GM21515 (cell line): ENCODE results near the gene ZNF438.
"Not testable (repeated sequence)": the region's sequence is repeated elsewhere in the genome, so short reads cannot be mapped to it uniquely, and the experiment has no call there.

Experiments
- ATAC-seq: cut with Tn5 transposase; IDR thresholded peaks from one replicate; pipeline ENCODE4 v1.9.1; 2021; ENCODE audit not compliant: unreplicated experiment

The ZNF438 gene

DNA sequence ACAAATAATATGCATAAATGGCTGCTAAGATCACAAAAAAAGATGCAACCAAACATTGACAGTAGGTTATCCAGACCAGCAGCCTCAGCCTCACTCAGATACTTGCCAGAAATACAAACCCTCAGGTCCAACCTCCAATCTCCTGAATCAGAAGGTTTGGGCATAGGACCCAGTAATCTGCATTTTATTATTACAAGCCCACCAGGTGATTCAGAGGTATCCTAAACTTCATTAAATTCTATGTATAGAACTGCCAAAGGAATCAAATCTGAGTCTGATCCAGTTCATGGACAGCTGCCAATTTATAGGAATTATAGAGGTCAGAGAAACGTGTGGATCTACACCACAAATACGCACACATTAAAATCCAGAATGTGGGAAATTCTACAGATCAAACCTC, 41.3 kb downstream of the ZNF438 start:
- ATAC-seq, result no peak

DNA sequence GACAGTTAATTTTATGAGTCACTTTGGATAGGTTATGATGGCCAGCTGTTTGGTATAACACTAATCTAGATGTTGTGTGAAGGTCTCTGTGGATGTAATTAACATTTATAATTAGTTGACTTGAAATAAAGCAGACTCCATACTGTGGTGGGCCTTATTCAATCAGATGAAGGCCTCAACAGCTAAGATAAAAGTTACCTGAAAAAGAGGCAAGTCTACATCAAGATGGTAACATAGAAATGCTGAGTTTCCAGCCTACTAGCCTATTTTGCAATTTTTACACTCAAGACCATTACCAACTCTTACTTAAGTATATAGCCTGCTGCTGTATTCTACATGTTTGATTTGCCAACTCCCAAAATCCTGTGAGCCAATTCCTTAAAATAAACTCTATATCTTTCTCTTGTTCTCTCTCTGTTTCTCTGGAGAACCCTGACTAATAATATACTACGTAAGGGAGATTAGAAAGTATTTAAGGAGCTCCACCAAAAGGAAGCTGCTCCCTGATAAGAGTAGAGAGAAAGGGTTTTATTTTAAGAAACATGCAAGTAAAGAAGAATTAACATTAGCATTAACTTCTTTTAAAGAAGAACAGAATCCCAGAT, 42.7 kb downstream of the ZNF438 start:
- no peak for ATAC-seq

DNA sequence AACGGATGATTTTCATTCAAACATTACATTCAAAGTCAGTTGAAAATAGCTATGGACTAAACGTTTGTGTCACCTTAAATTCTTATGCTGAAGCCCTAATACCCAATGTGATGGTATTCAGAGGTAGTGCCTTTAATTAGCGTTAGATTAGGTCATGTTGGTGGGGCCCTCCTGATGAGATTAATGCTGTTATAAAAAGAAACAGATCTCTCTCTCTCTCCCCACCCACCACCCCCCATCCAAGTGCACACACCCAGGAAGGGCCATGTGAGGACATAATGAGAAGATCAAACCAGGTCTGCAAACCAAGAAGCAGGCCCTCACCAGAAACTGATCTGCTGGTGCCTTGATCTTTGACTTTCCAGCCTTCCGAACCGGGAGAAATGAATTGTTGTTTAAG, 44.2 kb downstream of the ZNF438 start:
- no peak for ATAC-seq

DNA sequence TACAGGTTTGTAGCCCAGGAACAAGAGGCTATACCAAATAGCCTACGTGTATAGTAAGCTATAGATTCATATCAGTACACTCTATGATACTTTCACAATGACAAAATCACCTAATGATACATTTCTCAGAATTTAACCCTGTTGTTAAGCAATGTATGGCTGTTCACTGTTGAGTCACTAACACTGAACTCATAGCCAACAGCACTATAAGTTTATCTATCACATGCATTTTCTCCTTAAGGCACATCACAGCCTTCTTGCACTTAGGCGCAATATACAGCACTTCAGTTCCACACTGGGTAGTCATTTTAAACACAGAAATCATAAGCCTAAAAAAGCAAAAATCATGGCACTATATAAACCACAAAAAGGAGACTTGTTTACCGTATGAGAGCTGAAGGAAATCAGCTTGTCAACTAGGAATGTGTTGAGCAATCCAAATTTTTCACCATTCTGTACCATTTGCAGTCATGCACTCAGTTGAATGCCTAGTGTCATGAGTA, 45.6 kb downstream of the ZNF438 start:
- no peak for ATAC-seq

DNA sequence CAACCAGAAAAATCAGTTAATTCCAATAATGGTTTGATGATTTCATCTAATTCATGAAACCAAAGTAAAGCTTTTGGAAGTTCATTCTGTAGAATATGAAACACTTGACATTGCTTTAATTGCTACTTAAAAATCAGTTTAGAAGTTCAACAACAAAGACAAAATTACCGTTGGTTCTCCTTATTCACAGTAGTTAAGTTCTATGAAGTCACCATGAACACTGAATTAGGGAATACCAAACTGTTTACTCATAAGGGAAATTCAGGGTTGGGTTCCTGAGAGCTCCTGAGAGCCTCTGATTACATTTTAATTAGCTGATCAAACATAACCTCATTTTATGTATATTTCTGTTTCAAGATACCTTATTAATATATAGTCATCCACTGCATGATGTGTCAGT, 46.2 kb downstream of the ZNF438 start:
- no peak for ATAC-seq

DNA sequence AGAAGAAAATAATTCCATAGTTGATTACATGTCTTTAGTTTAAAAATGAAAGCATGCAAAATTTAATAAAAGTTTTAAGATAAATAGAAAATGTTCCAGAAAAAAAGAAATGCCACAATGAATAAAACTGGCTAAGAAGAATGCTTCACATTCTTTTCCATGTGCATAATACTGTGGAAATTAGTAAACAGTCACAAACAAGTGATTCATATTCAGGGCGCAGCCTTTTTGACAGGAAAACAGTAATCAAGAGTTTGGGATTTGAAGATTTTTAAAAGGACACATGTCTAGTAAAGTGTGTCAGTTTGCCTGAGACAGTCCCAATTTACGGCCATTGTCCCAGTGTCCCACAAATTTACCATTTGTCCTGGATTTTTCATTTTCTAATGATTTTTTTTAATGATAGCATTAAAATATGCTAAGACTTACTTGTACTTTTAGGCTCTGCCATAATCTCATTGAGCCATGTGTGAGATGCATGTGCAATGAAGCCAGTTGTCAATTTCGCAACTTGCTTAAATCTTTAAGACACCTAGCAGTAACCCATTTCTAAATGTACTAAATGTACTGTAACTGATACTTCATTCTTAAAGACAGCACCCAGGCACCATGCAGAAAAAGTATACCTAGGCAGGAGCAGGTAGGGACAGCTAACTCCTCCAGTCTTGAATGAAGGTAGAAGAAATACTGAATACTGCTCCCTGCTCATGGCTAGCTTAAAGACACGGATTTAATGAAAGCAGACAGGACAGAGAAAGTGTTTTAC, 46.9 kb downstream of the ZNF438 start:
- no peak for ATAC-seq

DNA sequence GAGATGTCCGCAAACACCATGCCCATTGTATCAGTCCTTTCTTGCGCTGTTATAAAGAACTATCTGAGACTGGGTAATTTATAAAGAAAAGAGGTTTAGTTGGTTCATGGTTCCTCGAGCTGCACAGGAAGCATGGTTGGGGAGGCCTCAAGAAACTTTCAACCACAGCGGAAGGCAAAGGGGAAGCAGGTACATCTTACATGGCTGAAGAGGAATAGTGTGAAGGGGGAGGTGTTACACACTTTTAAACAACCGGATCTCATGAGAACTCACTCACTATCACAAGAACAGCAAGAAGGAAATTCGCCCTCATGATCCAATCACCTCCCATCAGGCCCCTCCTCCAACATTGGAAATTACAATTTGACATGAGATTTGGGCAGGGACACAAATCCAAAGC, 48.5 kb downstream of the ZNF438 start:
- ATAC-seq, result not testable (repeated sequence)

DNA sequence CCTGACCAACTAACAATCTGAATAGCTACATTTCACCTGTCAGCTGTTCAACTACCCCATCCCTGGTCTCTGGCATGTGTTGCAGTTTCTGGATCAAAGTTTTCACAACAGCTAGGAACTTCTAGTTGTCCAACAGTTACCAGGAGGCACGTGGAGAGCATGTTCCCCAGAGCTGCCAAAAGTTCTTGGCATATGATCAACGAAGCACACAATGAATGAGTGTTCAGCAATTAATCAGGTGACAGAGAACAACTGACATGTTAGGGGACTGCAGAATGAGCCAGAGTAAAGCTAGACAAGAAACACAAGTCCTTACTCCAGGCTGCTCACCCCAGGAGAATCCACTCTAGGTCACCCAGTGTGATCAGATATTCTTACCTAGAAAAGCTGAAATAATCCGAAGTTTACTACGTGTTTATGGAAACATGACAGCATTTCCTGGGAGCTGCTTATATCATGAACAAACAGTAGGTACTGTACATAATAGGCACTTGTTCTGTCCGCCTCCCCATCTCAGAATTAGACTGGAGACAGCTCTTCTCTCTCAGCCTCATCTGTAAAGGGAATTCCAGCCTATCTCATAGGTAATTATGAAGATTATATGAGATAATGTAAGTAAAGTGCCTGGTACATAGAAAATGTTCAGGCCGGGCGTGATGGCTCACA, 50.6 kb downstream of the ZNF438 start:
- ATAC-seq, result no peak

DNA sequence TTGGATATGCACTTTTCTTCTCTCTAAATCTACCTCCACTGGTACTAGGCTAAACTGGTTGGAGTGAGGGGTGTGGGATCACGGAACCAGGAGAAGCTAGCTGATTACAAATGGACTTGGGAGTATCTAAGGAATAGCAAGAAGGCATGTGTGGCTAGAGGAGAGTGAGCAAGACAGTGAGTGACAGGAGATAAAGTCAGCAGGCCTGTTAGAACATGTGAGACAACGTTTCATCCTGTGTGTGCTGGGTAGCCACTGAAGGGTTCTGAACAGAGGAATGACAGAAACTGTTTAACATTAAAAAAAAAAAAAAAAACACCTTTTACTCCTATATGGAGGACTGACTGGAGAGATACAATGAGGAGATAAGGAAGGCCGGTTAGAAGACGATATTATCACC, 51.7 kb downstream of the ZNF438 start:
- ATAC-seq, result no peak

DNA sequence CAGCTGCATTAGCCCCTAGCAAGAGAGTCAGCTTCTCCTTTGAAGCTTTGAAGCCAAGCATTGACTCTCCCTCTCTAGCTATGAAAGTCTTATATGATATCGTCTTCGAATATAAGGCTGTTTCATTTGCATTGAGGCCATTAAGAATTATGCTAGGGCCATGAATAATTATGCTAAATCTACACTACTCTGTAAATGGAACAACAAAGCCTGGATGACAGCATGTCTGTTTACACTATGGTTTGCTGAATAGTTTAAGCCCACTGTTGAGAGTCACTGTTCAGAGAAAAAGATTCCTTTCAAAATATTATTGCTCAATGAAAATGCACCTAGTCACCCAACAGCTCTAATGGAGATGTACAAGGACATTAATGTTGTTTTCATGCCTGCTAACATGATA, 52.8 kb downstream of the ZNF438 start:
- no peak for ATAC-seq

DNA sequence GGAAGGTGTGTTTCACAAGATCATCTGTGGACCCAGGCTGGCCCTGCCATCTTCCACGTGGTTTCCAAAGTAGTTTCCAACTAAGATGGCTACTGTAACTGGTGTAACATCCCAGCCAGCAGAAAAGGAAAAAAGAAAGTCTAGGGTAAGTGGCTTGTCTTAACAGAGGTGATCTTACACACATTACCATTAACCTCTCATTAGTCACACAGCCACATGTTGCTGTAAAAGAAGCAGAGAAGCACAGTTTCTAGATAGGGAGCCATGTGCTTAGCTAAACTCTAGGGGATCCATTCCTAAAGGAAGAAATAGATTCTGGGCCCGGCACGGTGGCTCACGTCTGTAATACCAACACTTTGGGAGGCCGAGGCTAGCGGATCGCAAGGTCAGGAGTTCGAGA, 54.3 kb downstream of the ZNF438 start:
- ATAC-seq, result no peak

DNA sequence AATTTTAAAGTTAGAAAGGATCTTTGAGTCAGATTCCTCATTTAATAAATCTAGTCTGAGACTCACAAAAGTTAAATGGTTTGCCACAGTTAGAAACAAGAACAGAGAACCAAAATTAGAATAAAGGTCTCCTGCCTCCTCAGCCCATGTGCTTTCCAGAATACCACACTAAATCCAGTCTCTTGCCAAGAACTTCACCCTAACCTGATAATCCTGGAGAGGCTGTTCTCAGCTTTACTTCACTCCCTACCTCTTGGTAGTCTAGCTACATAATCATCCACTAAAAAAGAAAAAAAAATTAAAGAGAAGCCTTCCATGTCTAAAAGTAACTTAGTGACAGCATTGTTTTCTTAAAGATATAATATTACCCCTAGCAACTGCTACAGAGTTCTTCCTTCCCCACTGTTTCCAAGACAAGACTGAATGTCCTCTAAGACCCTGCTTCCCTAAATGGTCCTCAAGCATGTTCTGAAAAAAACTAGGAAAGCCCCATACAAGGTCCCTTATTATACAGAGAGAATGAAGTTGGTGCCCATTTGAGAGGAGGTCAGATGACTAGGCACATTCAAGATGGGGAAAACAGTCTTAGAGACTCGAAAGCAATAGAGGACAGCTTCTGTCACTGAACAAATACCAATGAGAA, 56.8 kb downstream of the ZNF438 start:
- no peak for ATAC-seq

DNA sequence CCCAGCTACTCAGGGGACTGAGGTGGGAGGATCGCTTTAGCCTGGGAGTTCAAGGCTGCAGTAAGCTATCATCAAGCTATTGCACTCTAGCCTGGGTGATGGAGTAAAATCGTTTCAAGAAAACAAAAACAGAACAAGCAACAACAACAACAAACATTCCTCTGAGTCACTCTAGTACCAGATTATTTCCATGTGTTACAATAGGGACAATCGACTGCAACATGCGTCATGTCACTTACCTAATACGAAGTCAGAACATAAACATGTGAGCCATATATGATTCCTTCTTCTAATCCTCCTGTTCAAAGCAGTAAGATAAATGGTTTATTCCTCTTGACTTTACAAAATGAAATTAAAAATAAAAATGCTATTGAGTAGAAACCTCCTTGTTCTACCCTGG, 57.3 kb downstream of the ZNF438 start:
- ATAC-seq, result no peak

DNA sequence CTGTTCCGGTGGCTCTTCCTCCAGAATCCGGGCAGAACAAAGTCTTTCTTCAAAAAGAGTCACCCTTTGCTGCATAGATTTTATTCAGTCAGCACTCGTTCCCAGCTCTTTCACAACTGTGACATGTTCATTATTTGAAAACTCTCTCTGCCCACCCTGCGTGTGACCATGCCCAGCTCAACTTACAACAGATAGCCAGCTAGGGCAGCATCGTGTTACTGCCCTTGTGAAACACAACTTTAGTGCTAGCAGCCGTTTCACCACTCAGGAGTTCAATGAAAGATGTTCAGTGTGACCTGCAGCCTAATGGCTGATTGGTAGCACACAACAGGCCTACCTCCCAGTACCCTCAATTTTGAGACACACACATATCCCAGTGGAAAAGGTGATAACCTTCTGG, 57.9 kb downstream of the ZNF438 start:
- no peak for ATAC-seq

DNA sequence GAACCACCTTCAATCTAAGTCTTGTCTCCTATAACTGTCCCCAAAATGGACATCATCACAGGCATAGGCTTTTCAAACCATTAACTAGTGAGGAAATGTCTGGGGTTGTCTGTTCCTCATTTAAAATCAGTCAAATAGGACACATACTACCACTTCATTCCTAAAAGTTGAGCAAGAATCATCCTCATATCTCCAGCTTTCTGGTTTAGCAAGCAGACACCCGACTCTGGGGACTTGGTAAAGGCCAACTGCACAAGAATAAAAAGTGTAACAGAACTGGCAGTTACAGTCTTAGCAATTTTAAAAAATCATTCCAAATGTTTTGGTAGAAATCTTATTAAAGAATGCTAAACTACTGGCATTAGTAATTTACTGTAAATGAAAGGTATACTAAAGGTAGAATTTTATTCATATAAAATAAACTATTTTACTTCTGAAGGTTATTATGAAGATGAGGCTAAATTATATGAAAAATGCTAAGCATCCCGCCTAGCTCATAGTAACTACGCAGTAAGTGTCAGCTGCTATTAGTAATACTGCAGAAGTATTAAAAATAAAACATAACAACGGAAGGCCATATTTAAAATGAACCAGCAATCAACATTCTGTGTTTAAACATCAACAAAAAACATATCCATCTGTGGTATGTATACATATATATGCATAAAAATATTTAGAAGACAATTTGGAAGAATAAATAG, 60.8 kb downstream of the ZNF438 start:
- ATAC-seq, result no peak

DNA sequence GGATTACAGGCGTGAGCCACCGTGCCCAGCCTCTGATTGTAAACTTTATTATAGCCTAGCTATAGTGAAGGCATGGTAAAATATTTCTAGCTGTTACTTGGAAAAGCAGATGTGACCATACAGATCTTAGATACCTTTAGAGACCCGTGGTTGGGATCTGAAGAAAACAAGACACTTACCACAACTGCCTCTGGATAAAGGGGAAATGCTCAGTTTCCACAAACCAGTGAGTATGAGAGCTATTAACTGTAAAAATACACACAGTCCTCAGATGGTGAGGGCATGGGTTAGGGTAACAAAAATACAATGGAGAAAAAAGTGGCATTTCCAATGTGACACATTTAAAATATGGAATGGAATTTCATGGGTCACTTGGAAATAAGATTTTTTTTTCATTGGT, 63.0 kb downstream of the ZNF438 start:
- no peak for ATAC-seq

DNA sequence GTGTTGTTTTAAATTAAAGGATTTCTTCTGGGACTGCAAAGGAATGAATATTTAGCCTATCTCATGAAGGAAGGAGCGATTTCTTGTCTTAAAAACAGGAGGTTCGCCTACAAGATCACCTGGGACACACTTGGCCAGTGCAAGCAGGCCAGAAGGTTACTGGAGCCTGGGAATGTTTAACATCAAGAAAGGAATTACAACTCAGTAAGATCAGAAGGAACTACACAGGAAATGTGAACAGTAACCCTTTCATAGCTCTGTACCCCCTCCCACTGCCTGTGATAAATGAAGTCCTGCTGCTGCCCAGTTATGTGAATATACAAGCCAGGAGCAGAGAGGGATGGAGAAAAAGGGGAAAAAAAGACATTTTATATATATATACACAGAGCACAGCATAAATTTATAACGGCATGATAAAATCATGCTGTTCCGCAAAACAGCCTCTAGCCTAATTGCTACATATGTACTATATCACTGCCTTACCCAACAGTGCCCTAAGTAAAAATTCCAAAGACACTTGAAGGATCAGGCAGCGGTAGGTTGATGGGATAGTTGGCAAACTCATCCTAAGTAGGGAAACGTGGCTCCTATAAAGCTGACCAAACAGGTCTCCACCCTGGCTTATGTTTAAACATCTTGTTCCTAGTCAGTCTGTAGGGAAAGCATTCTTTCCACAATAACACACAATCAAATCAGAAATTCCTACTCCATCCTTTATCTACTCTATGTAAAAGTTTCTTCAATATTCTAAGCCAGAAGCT, 63.8 kb downstream of the ZNF438 start:
- ATAC-seq, result no peak

DNA sequence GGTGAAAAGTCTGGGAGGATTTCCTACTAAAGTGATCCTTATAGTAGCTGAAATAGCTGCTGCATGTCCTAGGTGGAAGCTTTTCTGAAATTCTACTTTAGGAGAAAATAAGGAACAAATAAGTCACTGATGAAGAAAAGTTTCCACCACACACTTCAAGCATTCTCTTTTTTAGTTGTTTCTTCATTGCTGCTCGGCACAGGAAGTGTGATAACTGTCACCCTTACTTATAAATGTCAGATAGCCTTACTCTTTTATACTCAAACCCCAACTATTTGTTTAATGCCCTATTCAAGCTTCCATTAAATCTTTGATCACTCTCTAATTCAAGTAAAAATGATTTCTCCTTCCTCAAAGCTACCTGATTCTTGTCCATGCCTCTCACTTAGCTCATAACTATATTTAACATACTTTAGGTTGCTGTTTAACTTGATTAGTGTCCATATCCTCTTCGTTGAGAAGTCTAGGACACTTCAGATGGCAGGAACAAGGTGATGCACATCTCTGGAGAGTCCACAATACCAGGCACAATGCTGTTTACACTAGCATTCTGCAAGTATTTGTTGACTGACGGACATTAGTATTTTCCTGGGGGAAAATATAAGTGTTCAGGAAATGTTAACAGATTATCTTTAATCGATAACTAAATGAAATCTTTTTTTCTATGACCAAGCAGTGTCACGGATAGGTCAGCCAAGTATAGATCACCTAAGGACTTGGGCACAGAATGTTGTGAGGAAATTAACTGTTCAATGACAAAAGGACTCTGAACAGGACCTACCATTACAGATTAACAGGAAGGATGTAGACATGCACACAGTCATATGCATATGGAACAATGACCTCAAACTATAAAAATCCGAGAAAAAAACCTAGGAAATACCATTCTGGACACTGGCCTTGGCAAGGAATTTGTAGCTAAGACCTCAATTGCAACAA, 67.4 kb downstream of the ZNF438 start:
- ATAC-seq, result no peak

DNA sequence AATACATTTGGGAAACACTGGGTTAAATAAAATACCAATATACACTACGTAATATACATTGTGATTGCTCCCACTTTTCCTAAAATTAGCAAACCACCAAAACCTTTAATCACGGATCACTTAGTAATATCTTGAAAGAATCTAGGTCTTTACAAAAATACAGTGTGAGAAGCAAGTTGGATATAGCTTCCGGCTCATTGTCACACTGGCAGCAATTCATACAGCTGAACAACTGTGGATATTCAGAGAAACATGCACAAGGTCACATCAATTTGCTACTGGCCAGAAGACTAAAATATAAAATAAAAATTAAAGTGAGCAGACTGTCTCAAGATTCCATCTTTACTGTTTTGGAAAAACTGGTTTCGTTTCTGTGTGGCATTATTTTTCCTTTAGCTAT, 69.1 kb downstream of the ZNF438 start:
- no peak for ATAC-seq
